Stimulated activated CD8-positive, alpha-beta memory T cell treated with anti-CD3 and anti-CD28 coated beads, Interleukin-7, amount 100 ng/mL, for 24 hours (primary cell): ENCODE data around the gene CRY2.

Source experiments
- DNase-seq: peaks from one replicate; pipeline ENCODE4 v3.0.0-alpha.2; 2020; ENCODE audit warnings: low read depth

Gene CRY2

DNA sequence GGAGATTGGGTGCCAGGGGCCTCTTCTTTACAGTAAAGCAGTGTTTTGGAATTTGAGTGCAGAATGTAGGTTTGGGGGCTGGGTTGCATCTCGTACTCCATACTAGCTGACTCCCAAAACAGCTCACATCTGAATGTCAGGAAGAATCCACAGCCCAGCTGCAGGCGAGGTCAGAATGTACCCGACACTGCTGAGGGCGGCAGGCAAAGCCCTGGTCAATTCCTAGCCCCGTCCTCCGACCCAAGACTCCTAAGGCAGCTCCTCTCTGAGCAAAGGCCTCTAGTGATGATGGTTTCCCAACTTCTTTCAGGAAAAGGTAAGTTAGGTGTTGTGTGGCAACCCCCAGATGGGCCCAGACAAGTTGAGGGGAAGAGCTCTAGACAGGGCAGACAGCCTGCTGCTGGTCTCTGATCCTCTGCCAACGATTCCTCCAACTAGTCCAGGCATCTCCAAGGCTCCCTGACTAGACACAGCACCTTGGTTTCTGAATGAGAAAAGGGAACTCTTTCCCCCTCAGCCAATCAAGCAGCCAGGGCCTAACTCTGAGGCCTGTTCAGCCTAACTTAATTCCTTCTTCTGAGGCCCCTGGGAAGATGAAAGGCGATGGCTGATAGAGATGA is 83.8 kb downstream of the CRY2 start:
- no peak for DNase-seq

DNA sequence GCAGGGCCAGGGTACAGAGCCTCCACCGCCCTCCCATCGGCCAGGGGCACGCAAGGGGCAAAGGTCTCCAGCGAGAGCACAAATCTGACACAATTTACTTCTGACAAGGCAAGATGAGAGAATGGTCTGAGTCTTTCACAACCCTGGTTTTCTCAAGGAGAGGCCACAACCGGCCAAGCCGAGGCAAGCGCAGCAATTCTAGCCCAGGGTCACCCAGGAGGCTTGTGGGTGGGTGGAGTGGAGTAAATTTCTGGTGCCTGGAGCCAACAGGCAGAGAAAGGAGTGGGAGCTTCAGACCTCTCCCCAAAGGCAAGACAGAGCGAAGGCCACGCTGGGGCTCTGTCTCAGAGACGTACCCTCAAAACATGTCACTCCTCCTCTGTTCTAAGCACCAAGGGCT is 84.5 kb downstream of the CRY2 start:
- no peak for DNase-seq

DNA sequence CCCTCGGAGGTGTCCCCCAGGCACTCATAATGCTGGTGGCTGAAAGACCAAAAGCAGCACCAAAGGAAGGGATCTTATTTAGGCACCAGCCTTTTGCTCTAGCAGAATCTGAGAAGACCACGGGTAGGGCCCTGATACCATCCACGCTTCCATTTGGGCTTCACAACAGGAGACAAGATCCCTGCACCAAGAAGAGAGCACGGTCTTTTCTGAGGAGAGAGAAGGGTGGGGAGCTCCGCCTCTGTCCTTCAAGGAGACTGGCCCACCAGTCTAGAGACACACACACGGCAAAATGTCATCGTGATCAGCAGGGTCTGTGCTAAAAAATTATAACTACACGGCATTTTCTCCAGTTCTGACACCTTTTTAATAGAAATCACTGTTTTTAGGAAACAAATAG is 84.9 kb downstream of the CRY2 start:
- DNase-seq, result no peak
